Measurements from ENCODE around the gene ALOX5.

Gene ALOX5

GRCh38 chr10:45403151-45403550 lies 29.1 kb downstream of the ALOX5 start:
- H3K36me3 ChIP-seq (replicated peaks; ENCODE audit: insufficient read depth, low read length), result no peaks in the 10 kb centered on the region
- no peak overlapping the region for H3K27ac ChIP-seq (ENCODE audit: low read length)
- no peak for DNase-seq
- no peaks in the 10 kb centered on the region for H3F3A ChIP-seq (ENCODE audit: insufficient read depth, low read length)
- H3K9ac ChIP-seq (ENCODE audit: low read length), result no peak overlapping the region
- no peak overlapping the region for H3K4me3 ChIP-seq (ENCODE audit: low read length)
- H4K20me1 ChIP-seq (ENCODE audit: insufficient read depth, low read length), result no peaks in the 10 kb centered on the region
- no peak overlapping the region for H2AFZ ChIP-seq (ENCODE audit: low read length)
- no peak overlapping the region for H3K4me2 ChIP-seq (ENCODE audit: low read depth, low read length)
- TF ChIP-seq EZH2 (optimal IDR thresholded peaks at IDR 0.05; ENCODE audit: low read depth, low read length) (no peak), CTCF (IDR thresholded peaks at IDR 0.05; ENCODE audit: low read length) (no peak), EZH2phosphoT487 (IDR thresholded peaks at IDR 0.05; ENCODE audit: low read length) (no peak)
- no peaks in the 10 kb centered on the region for H3K4me1 ChIP-seq (ENCODE audit: low read length)
- no peaks in the 10 kb centered on the region for H3K9me3 ChIP-seq (replicated peaks; ENCODE audit: insufficient read depth, low read length)
- no peaks in the 10 kb centered on the region for H3K9me2 ChIP-seq (replicated peaks; ENCODE audit: insufficient read depth, low read length)
- no peaks in the 10 kb centered on the region for H3K27me3 ChIP-seq (replicated peaks; ENCODE audit: insufficient read depth, low read length)
- no peaks in the 10 kb centered on the region for H3K79me2 ChIP-seq (ENCODE audit: low read length)

- no peaks in the 10 kb centered on the region for H4K20me1 ChIP-seq (ENCODE audit: insufficient read depth, low read length)
- no peak overlapping the region for H3K4me3 ChIP-seq (ENCODE audit: low read length)
- H3K9me3 ChIP-seq (replicated peaks; ENCODE audit: insufficient read depth, low read length), result no peaks in the 10 kb centered on the region
- no peaks in the 10 kb centered on the region for H3K79me2 ChIP-seq (ENCODE audit: low read length)
- TF ChIP-seq EZH2phosphoT487 (IDR thresholded peaks at IDR 0.05; ENCODE audit: low read length) (no peak), EZH2 (optimal IDR thresholded peaks at IDR 0.05; ENCODE audit: low read depth, low read length) (no peak), CTCF (IDR thresholded peaks at IDR 0.05; ENCODE audit: low read length) (no peak)
- H3K4me1 ChIP-seq (ENCODE audit: low read length), result peaks cover 5% of the 10 kb centered on the region; the same call in 1 of the 2 replicates
- no peak overlapping the region for H3K27ac ChIP-seq (ENCODE audit: low read length)
- no peaks in the 10 kb centered on the region for H3K36me3 ChIP-seq (replicated peaks; ENCODE audit: insufficient read depth, low read length)
- no peaks in the 10 kb centered on the region for H3K9me2 ChIP-seq (replicated peaks; ENCODE audit: insufficient read depth, low read length)
- H3K27me3 ChIP-seq (replicated peaks; ENCODE audit: insufficient read depth, low read length), result no peaks in the 10 kb centered on the region
- no peak for DNase-seq
- no peak overlapping the region for H2AFZ ChIP-seq (ENCODE audit: low read length)
- H3F3A ChIP-seq (ENCODE audit: insufficient read depth, low read length), result no peaks in the 10 kb centered on the region
- H3K4me2 ChIP-seq (ENCODE audit: low read depth, low read length), result no peak overlapping the region
- no peak overlapping the region for H3K9ac ChIP-seq (ENCODE audit: low read length)
These were observed 30.2 kb downstream of the ALOX5 start for GRCh38 chr10:45404087-45404769.

GRCh38 chr10:45404770-45405120 lies 30.7 kb downstream of the ALOX5 start:
- no peak overlapping the region for H3K9ac ChIP-seq (ENCODE audit: low read length)

More at GRCh38 chr10:45404770-45405120, 30.7 kb downstream of the ALOX5 start:
- H3K9me2 ChIP-seq (replicated peaks; ENCODE audit: insufficient read depth, low read length), result no peaks in the 10 kb centered on the region
- no peaks in the 10 kb centered on the region for H3F3A ChIP-seq (ENCODE audit: insufficient read depth, low read length)
- no peak overlapping the region for H2AFZ ChIP-seq (ENCODE audit: low read length)
- no peak overlapping the region for H3K4me3 ChIP-seq (ENCODE audit: low read length)
- TF ChIP-seq CTCF (IDR thresholded peaks at IDR 0.05; ENCODE audit: low read length) (no peak), EZH2 (optimal IDR thresholded peaks at IDR 0.05; ENCODE audit: low read depth, low read length) (no peak), EZH2phosphoT487 (IDR thresholded peaks at IDR 0.05; ENCODE audit: low read length) (no peak)
- H3K9me3 ChIP-seq (replicated peaks; ENCODE audit: insufficient read depth, low read length), result no peaks in the 10 kb centered on the region
- H3K36me3 ChIP-seq (replicated peaks; ENCODE audit: insufficient read depth, low read length), result no peaks in the 10 kb centered on the region
- no peaks in the 10 kb centered on the region for H3K27me3 ChIP-seq (replicated peaks; ENCODE audit: insufficient read depth, low read length)
- H3K79me2 ChIP-seq (ENCODE audit: low read length), result no peaks in the 10 kb centered on the region
- H3K4me1 ChIP-seq (ENCODE audit: low read length), result peaks cover 10% of the 10 kb centered on the region
- no peak for DNase-seq
- no peak overlapping the region for H3K4me2 ChIP-seq (ENCODE audit: low read depth, low read length)
- no peak overlapping the region for H3K27ac ChIP-seq (ENCODE audit: low read length)
- no peaks in the 10 kb centered on the region for H4K20me1 ChIP-seq (ENCODE audit: insufficient read depth, low read length)
